Measurements from ENCODE around the gene PHTF1. TPM values are rescaled to one million over a fixed set of nuclear protein-coding genes. Genes with fewer than 3 reads are reported as not detected.
"Not testable (repeated sequence)": the region's sequence is repeated elsewhere in the genome, so short reads cannot be mapped to it uniquely, and the experiment has no call there.

The PHTF1 gene
- total RNA-seq, 1 donor from 2014 or later = 23.9 TPM

- Mint-ChIP-seq H3K4me1 (ENCODE audit: low read depth) (peaks cover 17% of the 10 kb centered on the region), H3K9me3 (ENCODE audit: low read depth) (no peaks in the 10 kb centered on the region), H3K4me3 (ENCODE audit: unreplicated experiment) (no peak overlapping the region), H3K27me3 (ENCODE audit: low read depth) (no peaks in the 10 kb centered on the region), H3K27ac (ENCODE audit: unreplicated experiment) (no peak overlapping the region), H3K36me3 (ENCODE audit: low read depth) (no peaks in the 10 kb centered on the region)
- TF ChIP-seq, protein P1, sequence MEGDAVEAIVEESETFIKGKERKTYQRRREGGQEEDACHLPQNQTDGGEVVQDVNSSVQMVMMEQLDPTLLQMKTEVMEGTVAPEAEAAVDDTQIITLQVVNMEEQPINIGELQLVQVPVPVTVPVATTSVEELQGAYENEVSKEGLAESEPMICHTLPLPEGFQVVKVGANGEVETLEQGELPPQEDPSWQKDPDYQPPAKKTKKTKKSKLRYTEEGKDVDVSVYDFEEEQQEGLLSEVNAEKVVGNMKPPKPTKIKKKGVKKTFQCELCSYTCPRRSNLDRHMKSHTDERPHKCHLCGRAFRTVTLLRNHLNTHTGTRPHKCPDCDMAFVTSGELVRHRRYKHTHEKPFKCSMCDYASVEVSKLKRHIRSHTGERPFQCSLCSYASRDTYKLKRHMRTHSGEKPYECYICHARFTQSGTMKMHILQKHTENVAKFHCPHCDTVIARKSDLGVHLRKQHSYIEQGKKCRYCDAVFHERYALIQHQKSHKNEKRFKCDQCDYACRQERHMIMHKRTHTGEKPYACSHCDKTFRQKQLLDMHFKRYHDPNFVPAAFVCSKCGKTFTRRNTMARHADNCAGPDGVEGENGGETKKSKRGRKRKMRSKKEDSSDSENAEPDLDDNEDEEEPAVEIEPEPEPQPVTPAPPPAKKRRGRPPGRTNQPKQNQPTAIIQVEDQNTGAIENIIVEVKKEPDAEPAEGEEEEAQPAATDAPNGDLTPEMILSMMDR (IDR thresholded peaks at IDR 0.05) = no peak
- no peak for DNase-seq (ENCODE audit: low spot score)
Observed at GRCh38 chr1:113744114-113744513, 15.2 kb downstream of the PHTF1 start.

GRCh38 chr1:113742515-113742914, 16.8 kb downstream of the PHTF1 start:
- no peaks in the 10 kb centered on the region for H3K27me3 Mint-ChIP-seq (ENCODE audit: low read depth)
- peaks cover 9% of the 10 kb centered on the region for H3K4me1 Mint-ChIP-seq (ENCODE audit: low read depth)
- no peak for DNase-seq (ENCODE audit: low spot score)
- no peaks in the 10 kb centered on the region for H3K9me3 Mint-ChIP-seq (ENCODE audit: low read depth)
- no peak overlapping the region for H3K27ac Mint-ChIP-seq (ENCODE audit: unreplicated experiment)
- TF ChIP-seq, protein P1 (IDR thresholded peaks at IDR 0.05) = no peak
- peaks cover 5% of the 10 kb centered on the region for H3K36me3 Mint-ChIP-seq (ENCODE audit: low read depth)
- no peak overlapping the region for H3K4me3 Mint-ChIP-seq (ENCODE audit: unreplicated experiment)

- no peaks in the 10 kb centered on the region for H3K27me3 Mint-ChIP-seq (ENCODE audit: low read depth)
- no peaks in the 10 kb centered on the region for H3K9me3 Mint-ChIP-seq (ENCODE audit: low read depth)
- H3K27ac Mint-ChIP-seq (ENCODE audit: unreplicated experiment) = no peak overlapping the region
- no peaks in the 10 kb centered on the region for H3K4me1 Mint-ChIP-seq (ENCODE audit: low read depth)
- peaks cover 20% of the 10 kb centered on the region for H3K36me3 Mint-ChIP-seq (ENCODE audit: low read depth)
- H3K4me3 Mint-ChIP-seq (ENCODE audit: unreplicated experiment) = no peak overlapping the region
- TF ChIP-seq, protein P1 (IDR thresholded peaks at IDR 0.05) = no peak
- no peak for DNase-seq (ENCODE audit: low spot score)
Observed at GRCh38 chr1:113734357-113735055, 24.8 kb downstream of the PHTF1 start.

DNA sequence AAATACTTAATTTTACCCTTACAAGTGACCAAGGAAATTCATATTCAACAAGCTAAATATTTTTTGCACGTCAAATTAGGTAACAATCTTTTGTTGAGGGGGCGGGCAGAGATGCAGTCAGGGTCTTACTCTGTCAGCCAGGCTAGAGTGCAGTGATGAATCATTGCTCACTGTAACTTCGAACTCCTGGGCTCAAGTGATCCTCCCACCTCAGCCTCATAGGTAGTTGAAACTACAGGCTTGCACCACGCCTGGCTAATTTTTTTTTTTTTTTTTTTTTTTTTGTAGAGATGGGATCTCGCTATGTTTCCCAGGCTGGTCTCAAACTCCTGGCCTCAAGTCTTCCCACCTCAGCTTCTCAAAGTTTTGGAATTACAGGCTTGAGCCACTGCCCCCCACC, 26.5 kb downstream of the PHTF1 start:
- Mint-ChIP-seq H3K9me3 (ENCODE audit: low read depth) (no peaks in the 10 kb centered on the region), H3K27me3 (ENCODE audit: low read depth) (no peaks in the 10 kb centered on the region), H3K36me3 (ENCODE audit: low read depth) (peaks cover 27% of the 10 kb centered on the region), H3K4me1 (ENCODE audit: low read depth) (no peaks in the 10 kb centered on the region), H3K4me3 (ENCODE audit: unreplicated experiment) (no peak overlapping the region), H3K27ac (ENCODE audit: unreplicated experiment) (no peak overlapping the region)
- TF ChIP-seq, protein P1 (IDR thresholded peaks at IDR 0.05) = no peak
- no peak for DNase-seq (ENCODE audit: low spot score)

- Mint-ChIP-seq H3K4me3 (ENCODE audit: unreplicated experiment) (no peak overlapping the region), H3K27me3 (ENCODE audit: low read depth) (no peaks in the 10 kb centered on the region), H3K4me1 (ENCODE audit: low read depth) (no peaks in the 10 kb centered on the region), H3K36me3 (ENCODE audit: low read depth) (peaks cover 45% of the 10 kb centered on the region), H3K27ac (ENCODE audit: unreplicated experiment) (no peak overlapping the region), H3K9me3 (ENCODE audit: low read depth) (peaks cover 16% of the 10 kb centered on the region)
- DNase-seq (ENCODE audit: low spot score) = no peak
- TF ChIP-seq, protein P1 (IDR thresholded peaks at IDR 0.05) = no peak
Observed at GRCh38 chr1:113721010-113721409, 38.3 kb downstream of the PHTF1 start.

- Mint-ChIP-seq H3K9me3 (ENCODE audit: low read depth) (peaks cover 16% of the 10 kb centered on the region), H3K36me3 (ENCODE audit: low read depth) (peaks cover 43% of the 10 kb centered on the region)
- not testable (repeated sequence) for H3K27ac Mint-ChIP-seq (ENCODE audit: unreplicated experiment); DNase-seq (ENCODE audit: low spot score); H3K4me3 Mint-ChIP-seq (ENCODE audit: unreplicated experiment); H3K27me3 Mint-ChIP-seq (ENCODE audit: low read depth); H3K4me1 Mint-ChIP-seq (ENCODE audit: low read depth)
Observed at GRCh38 chr1:113718621-113719020, 40.7 kb downstream of the PHTF1 start.

GRCh38 chr1:113717506-113717905, 41.8 kb downstream of the PHTF1 start:
- not testable (repeated sequence) for H3K4me3 Mint-ChIP-seq (ENCODE audit: unreplicated experiment); H3K4me1 Mint-ChIP-seq (ENCODE audit: low read depth)
- H3K36me3 Mint-ChIP-seq (ENCODE audit: low read depth) = peaks cover 42% of the 10 kb centered on the region

More at GRCh38 chr1:113717506-113717905, 41.8 kb downstream of the PHTF1 start:
- not testable (repeated sequence) for DNase-seq (ENCODE audit: low spot score); H3K27me3 Mint-ChIP-seq (ENCODE audit: low read depth); H3K27ac Mint-ChIP-seq (ENCODE audit: unreplicated experiment)
- peaks cover 16% of the 10 kb centered on the region for H3K9me3 Mint-ChIP-seq (ENCODE audit: low read depth)

Data from chondrocyte (in vitro differentiated cells).